Measurements from ENCODE around the gene CDH1. TPM values are rescaled to one million over a fixed set of nuclear protein-coding genes. Genes with fewer than 3 reads are reported as not detected.

CDH1 gene
- total RNA-seq, 1 experiment from 2014 or later, result not detected

DNA sequence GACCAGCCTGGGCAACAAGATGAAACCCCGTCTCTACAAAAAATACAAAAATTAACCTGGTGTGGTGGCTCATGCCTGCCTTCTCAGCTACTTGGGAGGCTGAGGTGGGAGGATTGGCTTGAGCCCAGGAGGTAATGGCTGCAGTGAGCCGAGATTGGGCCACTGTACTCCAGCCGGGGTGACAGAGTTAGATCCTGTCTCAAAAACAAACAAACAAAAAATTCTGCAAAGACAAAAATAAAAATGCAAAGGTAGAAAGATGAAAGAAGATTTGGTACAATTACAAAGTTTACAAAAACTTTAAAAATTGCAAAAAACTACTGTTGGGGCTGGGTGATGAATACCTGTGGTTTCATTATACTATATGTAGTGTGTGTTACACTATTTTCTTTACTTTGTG, 5.5 kb upstream of the CDH1 start:
- DNase-seq (ENCODE audit: extremely low read depth, low read depth), result no peak

DNA sequence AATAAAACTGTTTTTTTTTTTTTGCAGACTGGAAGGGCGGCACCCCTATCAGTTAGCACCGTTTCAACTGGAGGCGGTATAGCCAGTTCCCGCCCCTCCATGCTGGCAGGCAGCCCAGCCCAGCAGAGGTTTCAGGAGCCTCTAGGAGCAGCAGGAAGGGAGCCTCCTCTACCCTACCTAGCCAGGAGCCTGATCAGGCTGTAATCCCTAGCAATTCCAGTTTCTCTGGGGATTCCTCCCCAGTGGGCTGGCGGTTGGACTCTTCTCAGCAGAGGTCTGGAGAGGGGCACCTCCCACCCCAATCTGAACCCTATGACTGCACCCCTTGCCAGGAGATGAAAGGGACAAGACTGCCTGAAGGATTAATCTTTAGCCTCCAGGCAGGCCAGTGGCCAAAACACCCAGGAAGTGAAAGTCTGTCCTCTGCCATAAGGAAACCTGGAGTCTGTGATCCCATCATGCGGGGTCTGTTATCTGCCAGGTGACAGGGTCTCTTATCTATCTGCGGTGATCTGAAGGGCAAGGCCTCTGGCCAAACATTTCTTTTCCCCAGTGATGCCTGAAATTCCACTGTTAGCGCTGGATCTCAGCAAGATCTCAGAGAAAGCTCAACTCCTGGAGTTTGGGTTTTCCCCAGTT, 4.9 kb upstream of the CDH1 start:
- no peak for DNase-seq (ENCODE audit: extremely low read depth, low read depth)

DNA sequence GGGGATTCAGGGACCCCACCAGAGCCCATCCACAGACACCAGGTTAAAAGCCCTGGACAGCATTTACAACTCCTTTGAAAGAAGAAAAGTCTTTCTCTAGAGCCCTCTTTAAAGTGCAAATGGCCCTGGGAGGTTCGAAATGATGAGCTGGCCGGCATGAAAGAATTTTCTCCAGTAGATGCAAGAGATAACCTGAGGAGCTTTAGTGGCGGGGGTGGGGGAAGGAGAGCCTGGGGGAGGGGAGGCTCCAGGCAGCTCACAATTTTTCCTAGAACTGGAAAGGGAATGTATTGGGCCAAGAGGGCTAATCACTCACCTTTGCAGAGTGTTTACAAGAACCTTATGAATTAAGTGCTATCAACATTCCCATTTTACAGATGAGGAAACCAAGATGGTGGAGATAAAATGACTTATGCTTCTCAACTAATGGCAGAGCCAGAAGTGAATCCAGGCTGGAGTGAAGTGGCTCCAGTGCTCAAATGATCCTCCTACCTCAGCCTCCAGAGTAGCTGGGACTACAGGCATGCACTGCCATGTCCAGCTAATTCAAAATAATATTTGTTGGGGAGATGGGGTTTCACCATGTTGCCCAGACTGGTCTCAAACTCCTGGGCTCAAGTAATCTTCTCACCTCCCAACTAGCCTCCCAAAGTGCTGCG, 4.2 kb upstream of the CDH1 start:
- no peak for DNase-seq (ENCODE audit: extremely low read depth, low read depth)

DNA sequence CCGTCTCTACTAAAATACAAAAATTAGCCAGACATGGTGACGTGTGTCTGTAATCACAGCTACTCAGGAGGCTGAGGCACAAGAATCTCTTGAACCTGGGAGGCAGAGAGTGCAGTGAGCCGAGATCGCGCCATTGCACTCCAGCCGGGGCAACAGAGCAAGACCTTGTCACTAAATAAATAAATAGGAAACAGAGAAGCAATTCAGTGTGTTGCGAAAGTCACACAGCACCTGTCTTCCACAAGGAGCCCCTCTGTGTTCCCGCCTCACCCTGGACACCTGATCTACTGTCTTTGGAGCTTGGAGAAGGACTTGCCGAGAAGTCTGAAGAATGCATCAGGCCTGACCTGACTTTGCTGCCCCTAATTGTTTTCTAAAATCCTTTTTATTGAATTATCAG, 3.5 kb upstream of the CDH1 start:
- no peak for DNase-seq (ENCODE audit: extremely low read depth, low read depth)

DNA sequence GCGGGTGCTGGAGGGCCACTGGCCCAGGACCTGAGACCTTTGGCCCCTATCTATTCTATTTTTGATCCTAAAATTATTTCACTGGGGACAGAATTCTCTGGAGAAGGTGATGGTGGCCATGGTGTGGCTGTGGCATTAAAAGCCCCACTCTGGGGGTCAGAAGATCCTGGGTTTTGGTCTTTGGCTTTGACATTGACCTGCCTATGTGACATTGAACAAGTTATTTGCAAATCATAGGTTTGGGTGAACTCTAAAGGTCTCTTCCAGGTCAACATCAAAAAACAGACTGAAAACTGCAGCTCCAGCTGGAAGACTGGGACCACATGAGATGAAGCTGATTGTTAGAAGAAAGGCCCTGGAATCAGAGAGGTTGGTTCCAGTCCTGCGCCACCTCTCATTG, 2.3 kb upstream of the CDH1 start:
- no peak for DNase-seq (ENCODE audit: extremely low read depth, low read depth)

DNA sequence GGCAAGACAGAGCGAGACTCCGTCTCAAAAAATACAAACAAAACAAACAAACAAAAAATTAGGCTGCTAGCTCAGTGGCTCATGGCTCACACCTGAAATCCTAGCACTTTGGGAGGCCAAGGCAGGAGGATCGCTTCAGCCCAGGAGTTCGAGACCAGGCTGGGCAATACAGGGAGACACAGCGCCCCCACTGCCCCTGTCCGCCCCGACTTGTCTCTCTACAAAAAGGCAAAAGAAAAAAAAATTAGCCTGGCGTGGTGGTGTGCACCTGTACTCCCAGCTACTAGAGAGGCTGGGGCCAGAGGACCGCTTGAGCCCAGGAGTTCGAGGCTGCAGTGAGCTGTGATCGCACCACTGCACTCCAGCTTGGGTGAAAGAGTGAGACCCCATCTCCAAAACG, 531 bp upstream of the CDH1 start:
- DNase-seq (ENCODE audit: extremely low read depth, low read depth), result no peak

DNA sequence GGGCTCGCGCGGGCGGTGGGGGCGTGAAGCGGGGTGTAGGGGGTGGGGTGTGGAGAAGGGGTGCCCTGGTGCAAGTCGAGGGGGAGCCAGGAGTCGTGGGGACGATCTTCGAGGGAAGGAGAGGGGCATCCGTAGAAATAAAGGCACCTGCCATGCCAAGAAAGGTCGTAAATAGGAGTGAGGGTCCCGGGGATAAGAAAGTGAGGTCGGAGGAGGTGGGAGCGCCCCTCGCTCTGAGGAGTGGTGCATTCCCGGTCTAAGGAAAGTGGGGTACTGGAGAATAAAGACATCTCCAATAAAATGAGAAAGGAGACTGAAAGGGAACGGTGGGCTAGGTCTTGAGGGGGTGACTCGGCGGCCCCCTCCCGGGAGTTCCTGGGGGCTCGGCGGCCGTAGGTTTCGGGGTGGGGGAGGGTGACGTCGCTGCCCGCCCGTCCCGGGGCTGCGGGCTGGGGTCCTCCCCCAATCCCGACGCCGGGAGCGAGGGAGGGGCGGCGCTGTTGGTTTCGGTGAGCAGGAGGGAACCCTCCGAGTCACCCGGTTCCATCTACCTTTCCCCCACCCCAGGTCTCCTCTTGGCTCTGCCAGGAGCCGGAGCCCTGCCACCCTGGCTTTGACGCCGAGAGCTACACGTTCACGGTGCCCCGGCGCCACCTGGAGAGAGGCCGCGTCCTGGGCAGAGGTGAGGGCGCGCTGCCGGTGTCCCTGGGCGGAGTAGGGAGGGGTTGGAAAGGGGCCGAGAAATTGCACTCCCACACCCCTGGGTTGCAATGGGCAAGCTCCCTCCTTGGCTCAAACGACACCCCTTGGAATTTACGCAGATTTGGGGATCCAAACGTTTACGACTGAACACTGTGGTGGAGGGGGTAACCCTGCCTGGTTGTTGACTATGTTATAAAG, 888 bp downstream of the CDH1 start:
- no peak for DNase-seq (ENCODE audit: extremely low read depth, low read depth)

DNA sequence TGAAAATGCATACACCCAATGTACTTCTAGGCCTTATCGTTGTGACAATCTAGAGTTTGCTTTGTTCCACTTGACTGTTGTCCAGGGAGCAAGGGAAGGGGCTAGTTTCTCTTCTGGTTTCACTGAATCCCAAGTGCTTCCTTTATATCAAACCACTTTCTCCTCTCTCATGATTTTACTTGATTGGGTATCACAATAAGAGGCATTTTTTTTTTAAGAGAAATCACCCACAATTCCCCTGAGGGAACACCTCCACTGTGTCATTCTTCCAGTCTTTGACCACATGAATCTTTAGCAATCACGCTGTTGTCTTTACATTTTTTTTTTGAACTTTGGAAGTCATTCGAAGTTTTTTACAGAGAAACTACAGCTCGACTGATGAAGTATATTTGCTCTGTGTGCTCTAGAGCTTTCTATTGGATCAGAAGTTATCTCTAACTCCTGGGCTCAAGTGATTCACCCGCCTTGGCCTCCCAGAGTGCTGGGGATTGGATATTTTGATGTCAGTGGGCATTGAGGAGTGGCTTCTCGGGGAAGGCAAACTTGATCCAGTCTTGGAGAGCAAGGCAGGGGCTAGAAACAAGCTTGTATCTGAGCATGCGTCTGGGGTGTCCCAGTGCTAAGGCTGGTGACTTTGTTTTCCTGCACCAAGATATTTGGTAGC, 3.0 kb downstream of the CDH1 start:
- DNase-seq (ENCODE audit: extremely low read depth, low read depth), result no peak

DNA sequence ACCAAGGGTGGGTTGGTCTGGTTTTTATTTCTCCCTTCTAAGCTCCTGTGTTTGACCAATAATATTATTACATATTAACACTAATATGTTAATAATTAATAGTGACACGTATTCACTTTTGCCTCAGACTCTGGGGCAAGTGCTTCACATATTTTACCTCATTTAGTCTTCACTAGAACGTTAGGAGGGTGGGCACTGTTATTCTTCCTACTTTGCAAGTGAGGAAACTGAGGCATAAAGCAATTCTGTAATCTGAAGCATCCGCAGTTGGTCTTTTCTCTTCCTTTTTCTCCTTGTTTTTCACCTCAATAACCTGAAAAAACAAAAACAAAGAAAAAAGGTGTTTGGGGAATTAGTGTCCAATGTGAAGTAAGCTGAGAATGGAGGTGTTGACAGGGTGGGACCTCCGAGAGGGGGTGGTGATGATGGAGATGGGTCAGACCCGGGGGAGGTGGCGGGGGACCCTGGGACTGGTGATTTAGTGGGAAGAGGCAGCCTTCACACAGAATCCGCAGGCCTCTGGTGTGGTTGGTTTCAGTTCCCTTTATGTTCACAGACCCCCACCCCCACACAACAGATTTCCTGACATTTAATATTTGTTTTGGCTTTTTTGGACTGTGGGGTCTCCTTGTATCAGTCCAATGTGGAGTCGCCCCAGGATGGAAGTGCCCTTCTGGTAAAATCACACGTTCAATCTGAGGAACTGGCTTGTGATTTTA, 3.7 kb downstream of the CDH1 start:
- DNase-seq (ENCODE audit: extremely low read depth, low read depth), result no peak

DNA sequence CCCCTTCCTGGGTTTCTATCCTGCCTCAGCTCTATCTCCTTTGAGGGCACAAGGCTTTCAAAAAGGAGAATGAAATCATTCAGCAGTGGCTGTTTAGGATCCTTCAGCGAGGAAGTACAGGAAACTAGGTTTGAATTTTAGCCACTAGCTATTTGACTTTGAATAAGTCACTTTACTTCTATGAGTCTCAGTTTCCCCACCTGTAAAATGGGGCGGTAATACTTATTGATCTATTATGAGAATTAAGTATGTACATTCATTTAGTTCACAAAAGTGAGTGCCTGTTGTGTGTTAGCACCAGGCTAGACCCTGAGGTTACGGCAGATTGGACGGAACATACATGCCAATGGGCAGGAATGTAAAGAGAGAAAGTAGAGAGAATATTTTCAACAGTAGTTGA, 6.6 kb downstream of the CDH1 start:
- DNase-seq (ENCODE audit: extremely low read depth, low read depth), result no peak

DNA sequence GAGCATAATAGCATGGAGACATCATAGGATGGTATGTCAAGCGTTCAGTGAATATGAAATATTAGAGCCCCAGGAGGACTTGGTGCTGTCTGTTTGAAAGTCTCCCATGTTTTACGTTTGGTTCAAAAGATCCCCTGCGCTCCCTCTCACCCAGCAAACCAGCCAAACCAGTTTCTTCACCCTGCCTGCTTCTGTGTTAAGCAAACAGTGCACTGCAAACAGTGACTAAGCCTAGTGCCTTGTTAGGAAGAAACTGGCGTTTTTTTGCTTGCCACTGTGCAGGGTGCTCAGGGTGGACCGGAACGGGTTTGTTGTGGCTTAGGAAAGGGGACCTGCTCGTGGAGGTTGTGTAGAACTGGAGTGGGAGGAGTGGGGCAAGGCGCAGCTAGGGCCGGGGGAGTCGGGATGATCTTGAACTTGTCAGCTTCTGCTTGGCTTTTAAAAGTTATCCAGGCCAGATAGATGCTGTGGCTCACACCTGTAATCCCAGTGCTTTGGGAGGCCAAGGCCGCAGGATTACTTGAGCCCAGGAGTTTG, 7.7 kb downstream of the CDH1 start:
- DNase-seq (ENCODE audit: extremely low read depth, low read depth), result peak; percentile 36

DNA sequence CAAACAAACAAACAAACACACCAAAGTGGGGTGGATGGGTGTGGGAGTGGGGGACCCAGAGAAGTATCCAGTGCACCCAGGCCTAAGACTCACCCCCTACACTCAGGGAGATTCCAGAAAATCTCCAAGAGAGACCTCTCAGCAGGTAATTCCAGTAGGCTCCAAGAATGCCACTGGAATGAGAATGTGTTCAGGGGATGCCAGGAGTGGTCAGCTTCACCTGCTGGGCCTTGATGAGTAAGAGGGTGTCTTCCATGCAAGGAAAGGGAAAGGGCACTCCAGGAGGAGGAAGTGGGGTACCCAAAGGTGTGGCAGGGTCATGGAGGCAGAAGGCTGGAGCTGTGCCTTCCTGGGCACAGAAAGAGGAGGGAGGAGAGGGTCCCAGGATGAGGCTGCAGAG, 9.9 kb downstream of the CDH1 start:
- DNase-seq (ENCODE audit: extremely low read depth, low read depth), result no peak

DNA sequence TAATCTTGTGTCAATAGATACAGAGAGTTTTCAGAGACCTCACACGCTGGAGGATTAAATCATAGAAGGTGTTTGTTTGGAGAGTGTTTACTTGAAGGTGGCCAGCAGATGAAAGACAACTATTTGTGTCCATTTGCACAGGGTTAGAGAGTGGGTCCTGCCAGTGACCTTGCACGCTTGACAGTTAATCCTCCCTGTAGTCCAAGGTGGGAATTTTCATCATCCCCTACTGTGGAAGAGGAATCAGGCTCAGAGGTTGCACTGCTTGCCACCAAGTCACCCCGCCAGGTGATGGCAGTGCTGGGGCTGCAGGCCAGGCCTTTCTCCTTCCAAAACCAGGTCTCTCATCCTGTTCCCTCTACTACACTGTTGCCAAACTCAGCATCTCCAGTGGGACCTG, 12.3 kb downstream of the CDH1 start:
- no peak for DNase-seq (ENCODE audit: extremely low read depth, low read depth)

DNA sequence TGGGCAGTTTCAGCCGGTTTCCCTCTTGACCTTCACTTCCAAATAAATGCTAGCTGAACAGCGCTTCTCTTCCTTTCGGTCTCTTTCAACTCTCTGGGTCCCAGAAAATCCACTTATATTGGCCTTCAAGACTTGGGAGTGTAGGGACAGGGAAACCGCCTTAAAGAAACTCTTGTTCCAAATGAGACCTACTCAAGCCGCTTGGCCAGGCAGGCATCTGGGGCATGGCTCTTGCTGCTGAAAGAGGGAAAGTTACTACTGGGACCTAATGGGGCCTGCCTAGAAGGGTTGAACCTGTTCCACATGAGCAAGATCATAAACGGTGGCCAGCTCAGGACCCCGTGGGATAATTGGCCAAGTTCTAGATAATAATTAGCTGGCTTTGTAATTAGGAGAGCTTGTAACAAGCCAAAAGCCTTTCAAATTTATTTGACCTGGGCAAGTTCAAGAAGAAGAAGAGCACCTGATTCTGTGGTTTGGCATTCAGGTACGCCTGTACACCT, 13.2 kb downstream of the CDH1 start:
- DNase-seq (ENCODE audit: extremely low read depth, low read depth), result no peak

DNA sequence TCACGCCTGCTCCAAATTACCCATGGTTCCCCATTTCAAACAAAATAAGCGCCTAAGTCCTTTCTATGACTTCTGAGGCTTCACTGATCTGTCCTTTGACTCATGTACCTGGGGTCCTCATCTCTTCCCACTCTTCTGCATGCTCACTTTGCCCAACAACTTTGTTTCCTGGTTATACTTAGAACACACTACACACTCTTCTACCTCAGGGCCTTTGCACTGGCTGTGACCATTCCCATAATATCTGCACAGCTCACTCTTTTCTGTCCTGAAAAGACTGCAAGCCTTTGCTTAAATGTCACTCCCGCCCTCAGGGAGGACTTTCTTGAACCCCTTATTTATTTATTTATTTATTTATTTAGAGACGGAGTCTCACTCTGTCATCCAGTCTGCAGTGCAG, 14.1 kb downstream of the CDH1 start:
- DNase-seq (ENCODE audit: extremely low read depth, low read depth), result no peak

DNA sequence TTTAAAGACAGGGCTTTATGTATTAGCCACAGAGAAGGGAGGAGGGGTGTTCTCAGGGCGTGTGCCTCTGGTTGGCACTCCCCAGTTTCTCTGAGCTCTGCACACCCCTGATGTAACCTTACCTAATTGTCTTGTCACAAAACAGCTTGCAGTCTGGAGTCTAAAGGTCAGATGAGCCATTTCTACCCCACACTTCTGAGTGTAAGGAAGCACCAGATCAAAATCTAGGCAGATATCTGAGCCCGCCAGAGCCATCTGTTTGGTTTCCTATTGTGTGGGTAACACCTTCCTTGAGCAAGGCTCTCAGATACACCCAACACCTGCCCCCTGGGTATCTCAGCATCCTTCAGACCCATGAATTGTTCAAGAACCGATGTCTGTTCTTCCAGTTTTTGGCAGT, 15.5 kb downstream of the CDH1 start:
- no peak for DNase-seq (ENCODE audit: extremely low read depth, low read depth)

DNA sequence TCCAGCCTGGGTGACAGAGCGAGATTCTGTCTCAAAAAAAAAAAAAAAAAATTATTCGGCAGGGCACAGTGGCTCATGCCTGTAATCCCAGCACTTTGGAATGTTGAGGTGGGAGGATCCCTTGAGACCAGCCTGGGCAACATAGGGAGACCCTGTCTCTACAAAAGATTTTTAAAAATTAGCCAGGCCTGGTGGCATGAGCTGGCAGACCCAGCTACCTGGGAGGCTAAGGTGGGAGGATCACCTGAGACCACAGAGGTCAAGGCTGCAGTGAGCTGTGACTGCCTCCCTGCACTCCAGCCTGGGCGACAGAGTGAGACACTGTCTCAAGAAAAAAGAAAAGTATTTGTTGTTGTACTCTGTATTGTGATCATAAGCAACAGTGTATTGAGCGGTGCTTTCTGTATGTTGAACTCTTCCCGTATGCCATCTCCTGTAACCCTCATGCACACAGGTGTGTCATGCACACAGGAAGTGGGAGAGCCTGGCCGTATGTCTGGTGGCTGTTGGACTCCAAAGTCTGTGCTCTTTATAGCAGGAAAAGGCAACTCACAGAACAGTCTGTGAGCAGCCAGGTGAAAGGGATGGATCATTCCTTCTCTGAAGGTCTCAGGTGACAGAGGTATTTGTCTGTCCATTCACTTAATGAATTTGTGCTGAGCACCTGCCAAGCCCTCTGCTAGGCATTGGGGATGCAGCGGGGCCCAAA, 17.1 kb downstream of the CDH1 start:
- DNase-seq (ENCODE audit: extremely low read depth, low read depth), result no peak

DNA sequence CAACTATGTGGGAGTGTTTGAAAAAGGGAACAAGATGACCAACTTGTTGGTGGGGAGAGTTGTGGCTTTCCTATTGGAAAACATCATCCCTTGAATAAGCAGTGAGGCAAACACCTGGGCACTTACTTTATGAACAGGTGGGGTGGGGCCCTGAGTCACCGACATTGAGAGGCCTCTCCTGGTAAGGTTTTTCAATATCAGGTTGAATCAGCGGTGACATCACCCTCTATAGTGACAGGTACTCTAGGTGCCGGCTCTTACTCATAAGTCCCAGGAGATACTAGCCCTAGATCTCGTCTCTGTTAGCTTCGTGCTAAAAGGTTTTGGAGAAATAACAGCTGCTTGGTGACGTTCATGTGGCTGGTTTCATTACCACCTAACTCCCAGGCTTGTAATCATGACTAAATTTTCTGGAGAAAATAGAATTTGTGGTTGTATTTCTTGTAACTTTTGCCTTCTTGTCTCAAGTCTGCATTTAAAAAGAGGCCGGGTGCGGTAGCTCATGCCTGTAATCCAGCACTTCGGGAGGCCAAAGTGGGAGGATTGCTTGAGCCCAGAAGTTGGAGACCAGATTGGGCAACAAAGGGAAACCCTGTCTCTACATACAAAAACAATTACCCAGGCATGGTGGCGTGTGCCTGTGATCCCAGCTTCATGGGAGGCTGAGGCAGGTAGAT, 19.3 kb downstream of the CDH1 start:
- no peak for DNase-seq (ENCODE audit: extremely low read depth, low read depth)

DNA sequence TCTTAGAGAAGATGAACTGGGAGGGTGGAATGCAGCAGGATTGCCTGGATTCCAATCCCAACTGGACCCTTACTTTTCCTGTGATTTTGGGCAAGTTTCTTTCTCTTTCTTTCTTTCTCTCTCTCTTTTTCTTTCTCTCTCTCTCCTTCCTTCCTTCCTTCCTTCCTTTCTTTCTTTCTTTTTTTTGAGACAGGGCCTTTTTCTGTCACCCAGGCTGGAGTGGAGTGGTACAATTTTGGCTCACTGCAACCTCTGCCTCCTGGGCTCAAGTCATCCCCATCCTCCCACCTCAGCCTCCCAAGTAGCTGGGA, 20.5 kb downstream of the CDH1 start:
- no peak for DNase-seq (ENCODE audit: extremely low read depth, low read depth)

Measured in NCI-H460 (cell line).